ENCODE results near the gene PWP1. TPM values are rescaled to one million over a fixed set of nuclear protein-coding genes. Genes with fewer than 3 reads are reported as not detected.
A peak's percentile ranks its signal among the peaks of the same experiment; 100 is the strongest.

PWP1 gene
- total and polyA plus RNA-seq, 9 of the 15 experiments (the other 6 are each of a cell fraction or from before 2014, with no cell fraction given), result 61.6 to 401 (median 111) TPM

GRCh38 chr12:107685360-107686248 is at the start of gene PWP1 (continued):
- TF ChIP-seq ETV5 (CRISPR knock-in tag; IDR thresholded peaks at IDR 0.05; ENCODE audit: low read depth) (no peak; the same call in 1 of the 2 replicates), CTBP1 (IDR thresholded peaks at IDR 0.05; ENCODE audit: borderline replicate concordance) (peak; percentile 75; the same call in 1 of the 2 replicates), ZNF282 (CRISPR knock-in tag; IDR thresholded peaks at IDR 0.05) (no peak), BMI1 (IDR thresholded peaks at IDR 0.05; ENCODE audit: low read length) (no peak), ZNF165 (CRISPR knock-in tag; IDR thresholded peaks at IDR 0.05; ENCODE audit: borderline replicate concordance) (no peak)
- TF ChIP-seq, protein P1, sequence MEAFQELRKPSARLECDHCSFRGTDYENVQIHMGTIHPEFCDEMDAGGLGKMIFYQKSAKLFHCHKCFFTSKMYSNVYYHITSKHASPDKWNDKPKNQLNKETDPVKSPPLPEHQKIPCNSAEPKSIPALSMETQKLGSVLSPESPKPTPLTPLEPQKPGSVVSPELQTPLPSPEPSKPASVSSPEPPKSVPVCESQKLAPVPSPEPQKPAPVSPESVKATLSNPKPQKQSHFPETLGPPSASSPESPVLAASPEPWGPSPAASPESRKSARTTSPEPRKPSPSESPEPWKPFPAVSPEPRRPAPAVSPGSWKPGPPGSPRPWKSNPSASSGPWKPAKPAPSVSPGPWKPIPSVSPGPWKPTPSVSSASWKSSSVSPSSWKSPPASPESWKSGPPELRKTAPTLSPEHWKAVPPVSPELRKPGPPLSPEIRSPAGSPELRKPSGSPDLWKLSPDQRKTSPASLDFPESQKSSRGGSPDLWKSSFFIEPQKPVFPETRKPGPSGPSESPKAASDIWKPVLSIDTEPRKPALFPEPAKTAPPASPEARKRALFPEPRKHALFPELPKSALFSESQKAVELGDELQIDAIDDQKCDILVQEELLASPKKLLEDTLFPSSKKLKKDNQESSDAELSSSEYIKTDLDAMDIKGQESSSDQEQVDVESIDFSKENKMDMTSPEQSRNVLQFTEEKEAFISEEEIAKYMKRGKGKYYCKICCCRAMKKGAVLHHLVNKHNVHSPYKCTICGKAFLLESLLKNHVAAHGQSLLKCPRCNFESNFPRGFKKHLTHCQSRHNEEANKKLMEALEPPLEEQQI (IDR thresholded peaks at IDR 0.05), result peak; percentile 41; the same call in 1 of the 2 replicates
- TF ChIP-seq, protein P2, sequence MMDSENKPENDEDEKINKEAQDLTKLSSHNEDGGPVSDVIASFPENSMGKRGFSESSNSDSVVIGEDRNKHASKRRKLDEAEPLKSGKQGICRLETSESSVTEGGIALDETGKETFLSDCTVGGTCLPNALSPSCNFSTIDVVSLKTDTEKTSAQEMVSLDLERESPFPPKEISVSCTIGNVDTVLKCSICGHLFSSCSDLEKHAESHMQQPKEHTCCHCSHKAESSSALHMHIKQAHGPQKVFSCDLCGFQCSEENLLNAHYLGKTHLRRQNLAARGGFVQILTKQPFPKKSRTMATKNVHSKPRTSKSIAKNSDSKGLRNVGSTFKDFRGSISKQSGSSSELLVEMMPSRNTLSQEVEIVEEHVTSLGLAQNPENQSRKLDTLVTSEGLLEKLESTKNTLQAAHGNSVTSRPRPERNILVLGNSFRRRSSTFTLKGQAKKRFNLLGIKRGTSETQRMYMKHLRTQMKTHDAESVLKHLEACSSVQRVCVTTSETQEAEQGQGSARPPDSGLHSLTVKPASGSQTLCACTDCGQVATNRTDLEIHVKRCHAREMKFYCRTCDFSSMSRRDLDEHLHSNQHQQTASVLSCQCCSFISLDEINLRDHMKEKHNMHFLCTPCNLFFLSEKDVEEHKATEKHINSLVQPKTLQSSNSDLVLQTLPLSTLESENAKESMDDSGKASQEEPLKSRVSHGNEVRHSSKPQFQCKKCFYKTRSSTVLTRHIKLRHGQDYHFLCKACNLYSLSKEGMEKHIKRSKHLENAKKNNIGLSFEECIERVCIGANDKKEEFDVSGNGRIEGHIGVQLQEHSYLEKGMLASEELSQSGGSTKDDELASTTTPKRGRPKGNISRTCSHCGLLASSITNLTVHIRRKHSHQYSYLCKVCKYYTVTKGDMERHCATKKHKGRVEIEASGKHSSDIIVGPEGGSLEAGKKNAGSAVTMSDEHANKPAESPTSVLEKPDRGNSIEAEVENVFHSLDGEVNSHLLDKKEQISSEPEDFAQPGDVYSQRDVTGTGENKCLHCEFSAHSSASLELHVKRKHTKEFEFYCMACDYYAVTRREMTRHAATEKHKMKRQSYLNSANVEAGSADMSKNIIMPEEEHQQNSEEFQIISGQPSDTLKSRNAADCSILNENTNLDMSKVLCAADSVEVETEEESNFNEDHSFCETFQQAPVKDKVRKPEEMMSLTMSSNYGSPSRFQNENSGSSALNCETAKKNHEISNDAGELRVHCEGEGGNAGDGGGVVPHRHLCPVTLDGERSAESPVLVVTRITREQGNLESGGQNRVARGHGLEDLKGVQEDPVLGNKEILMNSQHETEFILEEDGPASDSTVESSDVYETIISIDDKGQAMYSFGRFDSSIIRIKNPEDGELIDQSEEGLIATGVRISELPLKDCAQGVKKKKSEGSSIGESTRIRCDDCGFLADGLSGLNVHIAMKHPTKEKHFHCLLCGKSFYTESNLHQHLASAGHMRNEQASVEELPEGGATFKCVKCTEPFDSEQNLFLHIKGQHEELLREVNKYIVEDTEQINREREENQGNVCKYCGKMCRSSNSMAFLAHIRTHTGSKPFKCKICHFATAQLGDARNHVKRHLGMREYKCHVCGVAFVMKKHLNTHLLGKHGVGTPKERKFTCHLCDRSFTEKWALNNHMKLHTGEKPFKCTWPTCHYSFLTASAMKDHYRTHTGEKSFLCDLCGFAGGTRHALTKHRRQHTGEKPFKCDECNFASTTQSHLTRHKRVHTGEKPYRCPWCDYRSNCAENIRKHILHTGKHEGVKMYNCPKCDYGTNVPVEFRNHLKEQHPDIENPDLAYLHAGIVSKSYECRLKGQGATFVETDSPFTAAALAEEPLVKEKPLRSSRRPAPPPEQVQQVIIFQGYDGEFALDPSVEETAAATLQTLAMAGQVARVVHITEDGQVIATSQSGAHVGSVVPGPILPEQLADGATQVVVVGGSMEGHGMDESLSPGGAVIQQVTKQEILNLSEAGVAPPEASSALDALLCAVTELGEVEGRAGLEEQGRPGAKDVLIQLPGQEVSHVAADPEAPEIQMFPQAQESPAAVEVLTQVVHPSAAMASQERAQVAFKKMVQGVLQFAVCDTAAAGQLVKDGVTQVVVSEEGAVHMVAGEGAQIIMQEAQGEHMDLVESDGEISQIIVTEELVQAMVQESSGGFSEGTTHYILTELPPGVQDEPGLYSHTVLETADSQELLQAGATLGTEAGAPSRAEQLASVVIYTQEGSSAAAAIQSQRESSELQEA (IDR thresholded peaks at IDR 0.05; ENCODE audit: low read depth), result no peak
